ENCODE data around the gene C10orf90.

Gene C10orf90

GRCh38 chr10:126497672-126498071 lies 172.8 kb downstream of the C10orf90 start:
- DNase-seq, result no peak

DNA sequence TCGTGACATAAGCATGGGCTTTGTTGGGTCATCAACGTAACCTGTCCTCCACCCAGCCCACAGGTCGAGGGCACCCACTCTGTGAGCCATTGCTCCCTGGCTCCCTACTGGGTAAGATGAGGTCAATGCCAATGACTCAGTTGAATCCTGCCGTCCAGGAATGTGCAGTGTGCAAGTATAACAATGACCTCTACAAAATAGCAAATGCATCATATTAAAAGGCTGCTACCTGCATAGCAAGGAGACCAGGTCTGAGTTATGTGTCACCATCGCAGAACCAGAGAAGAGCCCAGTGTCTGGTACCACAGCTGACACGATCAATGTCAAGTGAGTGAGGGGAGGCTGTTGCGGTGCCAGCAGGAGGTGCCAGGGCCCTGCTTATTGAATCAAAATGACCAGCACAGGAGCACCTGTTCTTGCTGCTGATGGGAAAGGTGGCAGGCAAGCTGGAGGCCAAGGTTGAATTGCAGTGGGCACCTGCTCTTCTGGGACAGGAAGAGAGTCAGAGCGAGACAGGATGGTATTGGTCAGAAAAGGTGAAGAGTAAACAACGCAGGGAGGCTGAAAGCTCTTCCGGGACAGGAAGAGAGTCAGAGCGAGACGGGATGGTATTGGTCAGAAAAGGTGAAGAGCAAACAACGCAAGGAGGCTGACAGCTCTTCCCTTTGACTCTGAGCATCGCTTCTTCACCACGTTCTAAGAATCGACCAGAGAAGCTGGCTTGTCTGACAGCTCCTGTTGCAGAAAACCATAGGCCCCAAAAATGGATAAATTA lies 173.5 kb downstream of the C10orf90 start:
- no peak for DNase-seq

- DNase-seq, result no peak
These were observed 179.0 kb downstream of the C10orf90 start for GRCh38 chr10:126491476-126491875.

DNA sequence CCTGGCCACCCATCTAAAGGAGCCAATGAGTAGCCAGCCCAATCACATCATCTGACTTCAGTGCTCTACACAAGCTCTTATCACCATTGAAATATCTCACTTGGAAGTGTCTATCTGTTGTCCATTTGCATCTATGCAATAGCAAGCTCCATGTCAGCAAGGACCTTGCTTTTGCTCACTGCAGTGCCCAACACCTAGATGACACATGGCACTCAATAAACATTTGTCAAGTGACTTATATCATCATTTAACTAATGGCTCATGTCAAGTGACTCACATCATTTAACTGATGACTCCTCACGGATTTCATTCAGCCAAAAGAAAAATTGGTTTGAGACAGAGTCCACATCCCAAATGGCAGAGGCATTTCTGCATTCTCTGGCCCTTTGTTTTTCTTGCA lies 189.3 kb downstream of the C10orf90 start:
- DNase-seq, result no peak

DNA sequence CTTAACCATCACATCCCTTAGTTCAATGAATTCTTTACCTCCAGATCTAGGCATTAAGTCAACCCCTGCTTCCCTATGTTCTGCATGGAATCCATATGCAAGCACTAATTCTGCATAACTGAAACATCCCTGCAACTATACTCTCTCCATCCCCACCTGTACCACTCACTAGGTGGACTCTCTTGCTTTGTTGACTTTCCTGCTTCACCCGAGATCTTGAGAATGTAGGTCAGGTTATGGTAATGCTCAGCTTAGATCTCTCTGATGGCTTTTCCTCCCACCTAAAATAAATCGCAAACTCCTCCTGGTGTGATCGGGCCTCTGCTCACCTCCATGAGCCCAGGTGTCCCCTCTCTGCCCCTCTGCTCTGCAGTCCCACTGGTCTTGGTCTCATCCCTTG lies 189.8 kb downstream of the C10orf90 start:
- no peak for DNase-seq

GRCh38 chr10:126479280-126479895 lies 191.1 kb downstream of the C10orf90 start:
- no peak for DNase-seq

DNA sequence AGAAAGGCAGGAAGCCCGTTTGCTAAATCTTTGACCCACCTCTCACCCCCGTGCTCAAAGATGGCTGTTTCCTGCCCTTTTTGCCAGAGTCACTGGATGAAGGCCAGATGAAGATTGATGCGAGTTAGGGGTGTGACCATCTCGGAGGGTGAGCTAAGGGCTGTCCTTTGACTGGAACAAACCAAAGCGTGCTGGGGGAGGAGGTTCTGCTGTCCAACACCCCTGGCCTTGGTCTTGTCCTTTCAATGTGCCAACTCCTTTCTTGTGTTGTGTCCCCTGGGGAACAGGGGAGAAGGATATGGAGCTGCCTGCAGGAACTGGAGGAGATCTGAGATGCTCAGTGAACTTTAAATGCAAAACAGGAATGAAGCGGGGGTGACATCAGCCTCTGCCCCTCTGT lies 191.9 kb downstream of the C10orf90 start:
- no peak for DNase-seq

- peak; percentile 69 for DNase-seq
These were observed 194.2 kb downstream of the C10orf90 start for GRCh38 chr10:126476246-126476645.

GRCh38 chr10:126475074-126475691 lies 195.3 kb downstream of the C10orf90 start:
- DNase-seq, result no peak

DNA sequence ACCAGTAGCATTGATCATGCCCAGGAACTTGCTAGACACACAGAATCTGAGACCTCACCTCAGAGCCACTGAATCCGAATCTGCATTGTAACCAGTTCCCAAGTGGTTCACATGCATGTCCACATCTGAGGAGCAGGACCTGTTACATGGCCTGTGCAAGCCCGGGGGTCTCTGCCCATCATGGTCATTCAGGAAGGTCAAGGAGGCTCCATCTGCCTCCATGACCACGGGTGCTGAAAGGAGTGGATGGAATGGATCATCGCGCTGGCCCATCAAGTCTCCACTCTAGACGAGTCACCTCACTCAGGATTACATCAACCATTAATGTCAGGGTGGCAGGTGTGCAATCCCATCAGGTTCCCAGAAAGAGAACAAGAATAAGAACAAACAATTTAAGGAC lies 196.5 kb downstream of the C10orf90 start:
- DNase-seq, result no peak

- DNase-seq, result no peak
These were observed 199.5 kb downstream of the C10orf90 start for GRCh38 chr10:126470991-126471390.

DNA sequence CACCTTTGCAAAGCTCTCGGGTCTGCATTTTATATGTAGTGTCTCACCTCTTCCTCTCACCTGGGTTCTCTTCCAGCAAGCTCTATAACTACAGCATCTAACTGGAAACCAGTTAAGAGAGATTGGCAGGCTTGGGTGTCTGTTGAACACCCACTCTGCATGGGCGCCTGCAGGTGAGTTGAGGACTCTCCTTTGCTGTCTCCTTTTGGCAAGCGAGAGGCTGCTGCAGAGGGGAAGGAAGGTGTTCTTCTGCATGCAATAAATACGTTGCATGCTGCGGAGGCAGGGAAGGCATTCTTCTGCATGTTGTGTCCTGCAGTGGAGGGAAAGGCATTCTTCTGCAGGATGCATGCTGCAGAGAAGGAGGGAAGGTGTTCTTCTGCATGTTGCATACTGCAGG lies 200.8 kb downstream of the C10orf90 start:
- no peak for DNase-seq

DNA sequence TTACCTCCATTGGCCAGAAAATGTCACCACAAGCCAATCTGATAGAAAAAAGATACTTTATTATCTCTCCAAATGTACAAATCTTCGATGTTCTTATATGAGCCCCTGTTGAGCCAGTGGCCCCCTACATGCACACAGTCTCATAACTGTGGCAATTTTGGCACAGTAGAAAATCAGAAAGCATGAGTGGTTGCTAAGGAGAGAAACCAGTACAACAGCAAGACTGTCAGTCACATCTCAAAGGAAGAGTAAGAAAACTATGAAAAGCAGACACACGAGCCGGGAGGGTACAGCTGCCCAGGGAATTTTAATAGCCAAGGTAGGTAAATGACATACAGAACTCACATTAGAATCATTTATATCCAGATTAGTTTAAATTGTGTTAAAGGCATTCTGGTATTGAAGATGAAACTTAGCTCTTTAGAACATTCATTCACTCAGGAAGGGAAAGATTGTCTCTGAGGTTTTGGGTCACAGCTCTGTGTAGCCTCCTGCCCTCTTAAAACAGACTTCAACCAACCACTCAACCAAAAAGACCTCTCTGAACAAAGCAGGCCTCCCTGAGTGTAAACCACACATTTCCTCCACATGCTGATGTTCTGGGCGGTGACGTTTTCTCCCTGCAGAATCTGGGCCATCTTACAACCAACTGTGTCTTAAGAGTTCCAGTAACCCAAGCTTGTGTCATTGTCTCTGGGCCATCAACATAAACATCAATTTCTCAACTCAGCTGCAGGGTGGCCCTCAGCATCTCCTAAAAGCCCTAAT lies 201.4 kb downstream of the C10orf90 start:
- DNase-seq, result no peak

GRCh38 chr10:126468467-126468866 lies 202.0 kb downstream of the C10orf90 start:
- no peak for DNase-seq

DNA sequence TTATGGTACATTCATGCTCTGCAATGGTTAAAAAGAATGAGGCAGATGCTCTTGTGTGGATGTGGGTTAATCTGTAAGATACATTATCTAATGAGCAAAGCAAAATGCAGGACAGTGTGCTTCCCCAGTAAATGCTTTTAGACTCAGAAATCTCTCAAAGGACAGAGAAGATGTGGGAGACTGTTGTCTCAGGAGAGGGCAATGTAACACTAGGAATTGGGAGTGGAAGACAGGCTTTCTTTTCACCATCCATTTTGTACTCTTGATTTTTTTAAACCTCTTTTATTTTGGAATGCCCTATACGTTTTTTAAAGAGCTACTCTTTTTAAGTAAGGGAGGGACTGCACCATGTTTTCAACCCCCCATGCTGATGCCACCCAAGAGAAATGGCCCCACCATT lies 204.7 kb downstream of the C10orf90 start:
- DNase-seq, result no peak

- DNase-seq, result no peak
These were observed 207.2 kb downstream of the C10orf90 start for GRCh38 chr10:126463286-126463685.

GRCh38 chr10:126461289-126461940 lies 209.1 kb downstream of the C10orf90 start:
- no peak for DNase-seq

- DNase-seq, result no peak
These were observed 210.5 kb downstream of the C10orf90 start for GRCh38 chr10:126459878-126460481.

DNA sequence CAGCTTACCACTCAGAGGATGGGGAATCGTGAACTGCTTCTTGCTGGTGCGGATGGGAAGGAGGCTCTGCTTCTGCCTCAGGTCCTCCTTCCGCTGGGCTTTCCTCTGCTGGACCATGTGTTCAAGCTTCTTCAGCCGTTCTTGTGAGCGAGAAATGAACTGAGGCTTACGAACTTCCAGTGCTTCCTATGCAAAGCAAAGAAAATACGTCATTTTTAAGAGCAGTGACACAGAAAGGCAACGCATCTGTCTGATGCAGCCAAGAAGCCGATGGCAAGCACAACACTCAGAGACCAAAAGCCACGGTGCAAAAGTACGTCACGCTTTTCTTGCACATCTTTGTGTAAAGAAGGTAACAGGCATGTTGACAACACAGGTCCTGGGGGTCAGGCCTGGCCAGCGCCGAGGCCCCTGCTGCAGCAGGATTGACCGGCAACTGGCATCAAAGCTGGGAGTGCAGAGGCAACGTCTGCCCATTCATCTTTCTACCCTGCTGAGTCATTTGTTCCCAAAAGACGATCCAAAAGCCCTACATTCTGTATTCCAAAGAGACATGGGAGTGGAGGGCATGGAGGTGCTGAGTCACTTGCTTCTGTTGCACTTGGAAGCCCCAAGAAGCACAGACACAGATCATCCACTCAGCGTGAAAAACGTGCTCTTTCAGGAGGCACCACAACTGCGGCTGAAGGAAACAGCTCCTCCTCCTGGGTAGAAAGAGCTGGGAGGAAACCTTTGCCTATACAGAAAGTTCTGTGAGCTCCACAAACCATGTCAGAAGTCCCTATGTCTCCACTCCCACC lies 211.3 kb downstream of the C10orf90 start:
- DNase-seq, result no peak

DNA sequence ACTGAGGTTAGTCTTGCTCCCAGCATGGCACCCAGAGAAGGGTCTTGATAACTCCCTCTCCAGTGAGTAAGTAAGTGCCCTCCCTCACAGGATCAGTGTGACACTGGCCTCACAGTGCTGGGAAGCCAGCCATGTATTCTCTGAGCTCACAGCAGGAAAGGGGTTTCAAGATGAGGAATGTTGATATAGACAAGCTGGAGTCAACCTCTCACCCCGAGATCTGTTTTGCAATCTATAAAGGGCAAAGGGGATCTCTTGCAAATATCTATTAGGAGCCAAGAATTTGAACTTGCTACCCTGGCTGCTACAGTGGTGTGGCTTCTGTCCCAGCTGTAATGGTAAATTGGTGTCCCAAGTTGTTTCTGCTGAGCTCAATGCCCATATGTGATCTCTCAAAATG lies 212.0 kb downstream of the C10orf90 start:
- no peak for DNase-seq

DNA sequence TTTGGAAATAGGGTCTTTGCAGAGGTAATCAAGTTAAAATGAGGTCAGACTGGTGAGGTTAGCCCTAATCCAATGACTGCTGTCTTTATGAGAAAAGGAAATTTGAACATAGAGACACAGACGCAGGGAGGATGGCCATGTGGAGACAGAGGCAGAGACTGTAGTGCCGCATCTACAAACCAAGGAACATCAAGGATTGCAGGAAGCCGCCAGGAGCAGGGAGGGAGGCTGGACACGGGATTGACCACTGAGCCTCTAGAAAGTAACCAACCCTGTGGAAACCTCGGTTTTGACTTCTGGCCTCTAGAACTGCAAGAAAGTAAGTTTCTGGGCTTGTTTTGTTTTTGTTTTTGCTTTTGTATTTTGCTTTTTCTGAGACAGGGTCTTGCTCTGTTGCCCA lies 213.9 kb downstream of the C10orf90 start:
- no peak for DNase-seq
